Activated naive CD4-positive, alpha-beta T cell (primary cell): ENCODE data around the gene SLC9C1.
A peak's percentile ranks its signal among the peaks of the same experiment; 100 is the strongest.

ENCODE experiments used
- DNase-seq, 4 experiments: peaks; one replicate each; lab custom pipeline; 2025; lab: John Stamatoyannopoulos, UW

The SLC9C1 gene

DNA sequence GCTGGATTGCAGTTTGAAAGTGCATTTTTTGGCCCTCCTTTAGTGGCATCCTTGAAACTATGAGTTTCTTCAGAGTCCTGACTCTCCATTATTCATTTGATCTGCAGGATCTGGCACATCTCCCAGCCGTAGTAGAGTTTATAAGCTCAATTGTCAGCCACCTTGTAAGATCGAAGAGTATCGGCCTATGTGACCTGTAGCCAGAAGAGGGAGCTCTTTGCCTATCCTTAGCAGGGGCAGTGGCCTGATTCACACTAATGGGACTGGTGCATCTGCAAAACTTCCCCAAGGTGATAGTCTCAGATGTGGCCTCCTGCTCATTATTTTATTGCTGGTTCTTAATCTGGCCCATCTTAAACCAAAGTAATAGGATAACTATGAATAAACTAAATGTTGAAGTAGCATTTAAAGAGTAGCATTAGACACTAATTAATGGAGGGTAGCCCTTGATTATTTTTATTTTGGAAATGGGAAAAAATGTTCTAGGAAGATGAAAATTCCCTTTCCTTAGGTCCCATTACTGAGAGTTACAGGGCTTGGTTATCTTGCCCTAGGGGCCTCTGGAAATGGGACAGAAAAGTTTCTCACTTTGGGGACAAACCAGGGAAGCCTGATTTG is 182.1 kb downstream of the SLC9C1 start:
- DNase-seq = peak in 2 of 4 experiments; percentile 18 to 26

DNA sequence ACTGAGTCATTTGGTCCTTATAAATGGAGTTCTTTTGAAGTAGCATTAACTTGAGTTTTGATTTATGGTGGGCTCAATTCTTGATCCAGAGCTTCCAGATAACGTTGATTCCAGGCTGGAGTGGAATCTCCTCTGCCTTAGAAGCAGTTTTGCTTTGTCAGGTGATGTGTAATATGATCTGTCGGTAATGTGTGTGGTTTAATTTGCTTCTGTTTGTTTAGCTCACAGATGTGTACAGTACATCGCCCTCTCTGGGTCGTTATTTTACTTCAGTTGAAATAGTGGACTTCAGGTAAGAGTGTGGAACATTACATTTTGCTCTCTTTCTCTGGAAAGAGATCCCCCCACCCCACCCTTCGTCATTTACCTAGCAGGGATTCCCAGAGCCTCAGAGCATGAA is 184.7 kb downstream of the SLC9C1 start:
- DNase-seq = no peak

DNA sequence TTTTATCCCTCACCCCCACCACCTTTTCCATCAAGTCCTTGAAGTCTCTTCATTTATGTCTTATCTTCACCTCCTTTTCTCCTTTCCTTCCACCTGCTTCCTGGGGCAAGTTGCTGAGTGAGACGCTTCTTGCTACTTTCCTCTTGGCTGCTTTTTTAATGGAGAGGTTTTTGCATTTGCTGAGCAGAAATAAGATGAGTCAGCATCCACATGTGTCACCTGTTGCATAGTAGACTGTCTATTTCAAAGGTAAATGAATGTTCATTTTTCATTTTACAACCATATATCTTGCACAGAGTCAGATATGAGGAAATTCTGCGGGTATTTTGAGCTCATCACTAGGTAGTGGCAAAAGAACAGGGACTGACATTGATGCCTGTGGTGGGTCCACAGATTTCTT is 189.2 kb downstream of the SLC9C1 start:
- DNase-seq = no peak

DNA sequence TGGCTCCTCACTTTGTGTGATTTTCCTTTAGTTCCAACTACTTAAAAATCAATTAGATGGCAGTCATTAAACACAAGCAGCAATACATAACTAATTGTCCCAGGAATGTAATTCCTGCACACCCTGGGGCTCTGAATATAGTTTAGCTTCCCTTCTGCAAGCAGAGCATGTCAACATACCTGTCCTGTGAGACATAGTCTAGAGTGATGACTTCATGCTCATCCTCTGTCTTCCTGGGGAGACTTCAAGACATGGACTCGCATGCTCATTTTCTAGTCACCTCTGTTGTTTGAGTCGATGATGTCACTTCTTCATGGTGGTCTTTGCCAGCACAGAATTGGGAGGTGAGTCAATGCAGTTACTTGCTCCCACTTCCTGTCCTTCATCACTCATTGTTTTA is 192.1 kb downstream of the SLC9C1 start:
- DNase-seq = no peak

DNA sequence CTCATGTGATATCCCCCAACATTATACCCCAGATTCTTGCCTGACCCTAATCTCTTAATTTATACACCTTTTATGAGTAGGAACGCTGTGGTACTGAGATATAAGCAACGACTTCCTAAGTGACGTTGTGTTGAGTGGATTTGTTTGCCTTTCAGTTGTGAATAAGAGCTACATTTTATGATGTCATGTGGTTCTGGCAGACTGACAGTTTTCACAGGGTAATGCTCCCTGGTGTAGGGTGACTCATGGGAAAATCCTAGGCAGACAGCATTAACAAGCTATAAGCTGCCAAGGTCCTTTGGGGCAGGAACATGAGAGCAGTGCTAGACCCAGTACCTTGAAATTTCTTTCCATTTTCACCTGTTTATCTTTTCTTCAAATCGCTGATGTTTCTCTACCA is 196.6 kb downstream of the SLC9C1 start:
- DNase-seq = no peak

DNA sequence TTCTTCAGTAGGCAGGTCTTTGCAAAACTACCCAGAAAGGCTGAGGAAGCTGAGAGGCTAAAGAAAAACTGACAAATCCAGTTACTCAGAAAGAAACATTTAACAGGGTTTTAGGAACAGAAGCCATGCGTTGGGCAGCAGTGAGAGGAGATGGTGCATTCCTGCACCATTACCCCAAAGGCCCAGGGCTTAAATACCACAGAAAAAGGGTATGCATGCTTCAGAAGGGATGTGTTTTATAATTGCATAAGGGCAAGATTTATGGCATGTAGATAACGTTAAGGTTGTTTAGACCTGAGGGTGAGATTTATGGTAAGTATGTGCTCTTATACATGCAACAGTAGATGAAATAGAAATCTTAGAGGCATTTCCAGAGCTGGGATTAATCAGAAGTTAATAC is 197.8 kb downstream of the SLC9C1 start:
- no peak for DNase-seq

DNA sequence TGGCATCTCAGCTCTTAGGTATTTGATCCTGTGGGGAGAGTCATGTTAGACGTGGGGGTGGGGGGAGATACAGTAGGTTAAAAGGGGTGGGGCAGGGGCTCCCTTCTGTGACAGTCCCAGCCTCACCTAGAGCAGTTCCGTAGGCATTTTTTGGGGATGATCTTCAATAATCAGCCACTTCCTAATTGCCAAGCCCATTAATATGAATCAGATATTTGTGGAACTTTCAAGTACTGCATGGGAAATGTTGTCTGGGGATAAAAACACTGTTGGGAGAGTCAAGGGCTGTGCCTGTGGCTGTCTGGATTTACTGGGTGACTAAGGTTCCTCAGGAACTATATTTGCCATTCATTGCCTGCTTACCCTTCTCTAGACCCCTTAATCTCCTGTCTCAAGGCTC is 198.3 kb downstream of the SLC9C1 start:
- DNase-seq = no peak

DNA sequence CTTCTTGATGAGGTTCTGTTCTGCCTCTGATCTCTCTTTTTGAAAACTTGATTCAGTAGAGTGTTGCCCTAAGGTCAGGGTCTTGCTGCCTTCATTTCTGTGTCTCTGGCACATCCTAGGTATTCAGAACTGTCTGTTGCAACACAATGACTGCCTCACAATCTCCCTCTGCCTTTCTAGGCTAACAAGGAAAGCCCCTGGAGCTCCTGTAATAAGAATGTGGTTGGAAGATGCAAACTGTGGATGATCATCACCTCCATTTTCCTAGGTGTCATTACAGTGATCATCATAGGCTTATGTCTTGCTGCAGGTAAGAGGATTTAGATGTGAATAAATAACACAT is 200.9 kb downstream of the SLC9C1 start:
- DNase-seq = no peak

DNA sequence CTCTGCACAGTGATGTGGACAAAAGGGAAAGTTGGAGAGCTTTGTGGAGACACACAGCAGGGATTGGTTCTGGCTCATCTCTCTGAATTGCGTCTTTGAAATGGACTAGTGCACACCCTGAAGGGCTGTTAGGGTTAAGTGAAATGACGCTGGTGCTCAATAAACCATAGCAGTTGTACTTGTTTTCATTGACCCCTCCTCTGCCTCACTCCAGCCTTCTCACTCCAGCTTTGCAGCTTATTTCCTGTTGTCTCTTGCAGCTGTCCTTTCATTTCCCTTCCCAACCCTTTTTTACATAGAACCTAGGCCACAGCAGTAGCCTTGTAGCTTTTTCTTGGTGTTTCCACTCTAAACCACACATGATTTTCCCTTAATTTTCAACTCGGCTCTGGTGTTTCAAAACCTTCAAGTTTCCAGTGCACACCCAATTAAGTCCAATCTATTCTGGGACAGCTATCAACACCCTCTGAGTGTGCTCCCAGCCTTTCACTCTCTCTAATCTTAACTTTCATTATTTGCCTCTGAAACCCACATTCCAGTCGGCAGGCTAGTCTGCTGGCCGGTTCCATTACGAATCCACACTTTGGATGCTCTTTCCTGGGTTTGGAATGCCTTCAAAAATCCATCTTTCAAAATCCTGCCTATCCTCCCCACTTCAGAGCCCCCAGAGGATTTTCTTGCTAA is 201.4 kb downstream of the SLC9C1 start:
- DNase-seq = no peak

DNA sequence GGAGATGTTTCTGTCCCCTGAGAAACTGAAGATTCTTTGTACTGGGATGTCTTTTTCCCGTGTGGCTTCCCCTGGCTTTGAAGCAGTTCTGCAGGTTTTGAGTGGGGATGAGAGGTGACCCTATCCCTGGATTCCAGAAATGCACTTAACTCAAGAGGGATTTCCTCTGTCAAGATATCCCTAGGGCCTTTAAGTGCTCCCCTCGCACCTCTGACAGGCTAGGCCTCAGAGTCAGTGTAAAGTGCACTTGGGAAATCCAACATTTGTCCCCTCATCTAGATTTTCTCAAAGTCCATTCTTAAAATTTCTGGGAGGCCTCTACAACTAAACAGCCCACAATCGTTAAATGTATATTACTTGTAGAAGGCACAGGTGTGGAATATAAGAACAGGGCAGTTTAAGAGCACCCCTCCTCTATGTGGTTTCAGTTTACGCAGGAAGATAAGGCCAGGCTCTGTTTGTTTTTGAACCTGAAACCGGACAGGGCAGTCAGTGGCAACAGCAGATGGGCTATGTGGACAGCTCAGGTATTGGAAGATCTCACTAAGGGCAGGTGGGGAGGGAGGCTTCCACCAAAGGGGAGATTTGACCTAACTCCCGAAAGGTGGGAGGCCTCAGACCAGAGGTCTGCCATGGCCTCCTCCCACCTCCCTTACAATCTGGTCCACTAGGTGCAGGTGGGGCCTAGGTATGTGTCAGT is 203.0 kb downstream of the SLC9C1 start:
- no peak for DNase-seq
